A549 (cell line): ENCODE measurements around the gene LRIG1. TPM values are rescaled to one million over a fixed set of nuclear protein-coding genes. Genes with fewer than 3 reads are reported as not detected.

ENCODE experiments used
- ATAC-seq, 2 experiments: fragments of 200-7000 bp in 1 of 2; fragments of >200 bp in 1 of 2; cut with Nextera tagmentation in 1 of 2; cut with Tn5 transposase in 1 of 2; 3 replicates each; pipeline versions ENCODE4 v1.8.0 to v1.9.1; 2018 to 2020; ENCODE audit warnings: mild to moderate bottlenecking in 1 of 2, moderate library complexity in 1 of 2
- CTCF ChIA-PET: fragments of 300-600 bp; sonication (Branson Sonifier 250); formaldehyde crosslinking; extraction: SDS; loops from one replicate; lab custom pipeline; 2021; ENCODE audit warnings: antibody characterized with exemption, inconsistent platforms; lab: Yijun Ruan, JAX
- POLR2A ChIA-PET: fragments of 350-600 bp; formaldehyde crosslinking; extraction: SDS; loops from one replicate; lab custom pipeline; 2021; ENCODE audit warnings: antibody characterized with exemption, inconsistent platforms; lab: Yijun Ruan, JAX
- DNase-seq, 2 experiments: peaks; one replicate each; pipeline versions ENCODE4 v3.0.0 to v3.0.0-alpha.2; 2011 to 2016; ENCODE audit warnings: low read depth in 1 of 2, low spot score in 1 of 2
- FAIRE-seq: peaks from 2 replicates; lab custom pipeline; 2011; peaks lifted over from hg19 to GRCh38; lab: Jason Lieb, UNC
- H3K27ac ChIP-seq, 2 experiments: fragments of >200 bp; sonication (Bioruptor Twin); formaldehyde crosslinking; 3 replicates each; pipeline ENCODE4 v1.5.1; 2016 to 2017
- H3K4me1 ChIP-seq: fragments of >200 bp; sonication (Bioruptor Twin); formaldehyde crosslinking; 3 replicates; pipeline ENCODE4 v1.6.1; 2016
- H3K4me2 ChIP-seq: fragments of >200 bp; sonication (Bioruptor Twin); formaldehyde crosslinking; 3 replicates; pipeline ENCODE4 v1.6.1; 2016
- H3K4me3 ChIP-seq: fragments of >200 bp; sonication (Bioruptor Twin); formaldehyde crosslinking; 3 replicates; pipeline ENCODE4 v1.5.1; 2016
- H3K9me3 ChIP-seq: fragments of >200 bp; sonication (Bioruptor Twin); formaldehyde crosslinking; 3 replicates; pipeline ENCODE4 v1.6.1; 2016
- BHLHE40 ChIP-seq: IDR thresholded peaks from 2 replicates; pipeline ENCODE4 v1.6.1; 2012; ENCODE audit warnings: low read depth, low read length, inconsistent platforms
- CBX2 ChIP-seq: fragments of 200-600 bp; sonication (generic); IDR thresholded peaks from 2 replicates; pipeline ENCODE4 v1.6.1; 2016; ENCODE audit warnings: low read depth, mild to moderate bottlenecking, borderline replicate concordance
- CEBPB ChIP-seq, 2 experiments: fragments of >200 bp in 1 of 2; sonication (Bioruptor Twin) in 1 of 2; formaldehyde crosslinking in 1 of 2; IDR thresholded peaks; 2 replicates each; pipeline ENCODE4 v1.6.1; 2012 to 2016
- CHD2 ChIP-seq: fragments of 150-350 bp; IDR thresholded peaks from 2 replicates; pipeline ENCODE4 v1.6.1; 2014; ENCODE audit warnings: low read length; ENCODE audit not compliant: partially characterized antibody
- HOXB13 ChIP-seq: fragments of 250-450 bp; sonication (Bioruptor Pico); IDR thresholded peaks from 2 replicates; pipeline ENCODE4 v1.5.0; 2020; ENCODE audit warnings: low read depth, mild to moderate bottlenecking, moderate library complexity
- HOXB5 ChIP-seq: fragments of 250-450 bp; sonication (Bioruptor Pico); IDR thresholded peaks from 2 replicates; pipeline ENCODE4 v1.5.0; 2020; ENCODE audit warnings: mild to moderate bottlenecking, moderate library complexity
- MAZ ChIP-seq: fragments of 150-350 bp; IDR thresholded peaks from 2 replicates; pipeline ENCODE4 v1.6.1; 2014; ENCODE audit warnings: antibody characterized with exemption, low read depth, low read length, borderline replicate concordance
- POLR2A ChIP-seq: IDR thresholded peaks from 2 replicates; pipeline ENCODE4 v1.6.1; 2012; ENCODE audit warnings: mild to moderate bottlenecking, low read length
- POLR2AphosphoS2 ChIP-seq: conservative IDR thresholded peaks from 2 replicates; pipeline ENCODE4 v1.6.1; 2012; ENCODE audit warnings: low read length, improper control_type of control experiment, inconsistent platforms
- RAD21 ChIP-seq, 2 experiments: fragments of >200 bp in 1 of 2; sonication (Bioruptor Twin) in 1 of 2; formaldehyde crosslinking in 1 of 2; IDR thresholded peaks in 1 of 2; conservative IDR thresholded peaks in 1 of 2; 2 replicates in 1 of 2; 3 replicates in 1 of 2; pipeline ENCODE4 v1.6.1; 2012 to 2018; ENCODE audit warnings: inconsistent platforms in 1 of 2
- RFX5 ChIP-seq: fragments of 450-650 bp; IDR thresholded peaks from 2 replicates; pipeline ENCODE4 v1.7.1; 2014; ENCODE audit warnings: antibody characterized with exemption, mild to moderate bottlenecking, moderate library complexity
- RNF2 ChIP-seq: fragments of 200-600 bp; sonication (generic); IDR thresholded peaks from 2 replicates; pipeline ENCODE4 v1.6.1; 2016; ENCODE audit warnings: low read depth, mild to moderate bottlenecking, antibody characterized with exemption, moderate library complexity, borderline replicate concordance
- ZC3H11A ChIP-seq: fragments of 450-650 bp; IDR thresholded peaks from 2 replicates; pipeline ENCODE4 v1.6.1; 2014; ENCODE audit warnings: antibody characterized with exemption, mild to moderate bottlenecking
- ZFP36 ChIP-seq: fragments of 450-650 bp; IDR thresholded peaks from 2 replicates; pipeline ENCODE4 v1.6.1; 2014; ENCODE audit warnings: borderline replicate concordance; ENCODE audit not compliant: partially characterized antibody
- WGBS: methylation state at CpG from one replicate; pipeline ENCODE4 v1.1.6; 2017; ENCODE audit errors: missing lambda C conversion rate; 5-methylcytosine and 5-hydroxymethylcytosine counted together
- polyA plus RNA-seq, 4 experiments: library from polyadenylated mRNA; depleted of rRNA in 3 of 4; stranded (reverse); fragments of >200 nt; fragmentation: RNase III in 1 of 4; extraction: RNeasy Plus Mini Kit Qiagen cat#74134 plus additional on column Dnase treatment in 1 of 4; gene quantifications; 2 replicates in 3 of 4; 3 replicates in 1 of 4; pipeline ENCODE4 v1.2.3, GENCODE V29; 2011 to 2017
- TF ChIP-seq, protein P1 (sequence below): IDR thresholded peaks from 2 replicates; pipeline ENCODE4 v1.6.1; 2012
- TF ChIP-seq, protein P2 (sequence below): fragments of >200 bp; sonication (Bioruptor Twin); formaldehyde crosslinking; IDR thresholded peaks from 3 replicates; pipeline ENCODE4 v1.6.1; 2016
- TF ChIP-seq, protein P3 (sequence below): fragments of 250-450 bp; sonication (Bioruptor Pico); IDR thresholded peaks from 2 replicates; pipeline ENCODE4 v1.5.0; 2021; ENCODE audit warnings: mild to moderate bottlenecking, moderate library complexity, borderline replicate concordance
- TF ChIP-seq, protein P4 (sequence below): fragments of 200-600 bp; sonication (generic); IDR thresholded peaks from 2 replicates; pipeline ENCODE4 v1.6.1; 2016; ENCODE audit warnings: antibody characterized with exemption, mild to moderate bottlenecking, moderate library complexity

LRIG1 gene
- polyA plus RNA-seq, 2 of the 4 experiments (the other 2 are of a cell fraction) = 1.8 to 6.2 TPM

DNA sequence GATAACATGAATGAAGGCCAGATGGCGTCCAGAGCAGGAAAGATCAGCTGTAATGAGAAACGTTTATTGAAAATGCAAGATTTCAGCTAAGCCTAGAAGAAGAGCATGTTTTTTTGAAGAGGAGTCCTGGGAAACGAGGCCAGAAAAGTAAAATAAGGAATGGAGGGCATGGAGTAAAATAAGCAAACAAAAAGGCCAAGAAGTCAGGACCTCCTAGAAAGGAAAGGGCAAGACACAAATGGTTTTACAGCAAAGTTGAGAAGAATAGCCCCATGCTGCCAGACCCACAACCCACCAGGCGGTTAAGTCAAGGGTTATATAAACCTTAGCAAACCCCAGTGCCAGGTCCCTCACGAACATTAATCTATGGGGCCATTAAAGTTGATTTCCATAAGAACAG, 30.5 kb downstream of the LRIG1 start:
- Histone ChIP-seq H3K4me2 (no peak overlapping the region), H3K9me3 (no peaks in the 10 kb centered on the region), H3K27ac (no peak overlapping the region), H3K4me1 (peaks cover 17% of the 10 kb centered on the region), H3K4me3 (no peak overlapping the region)
- ChIA-PET POLR2A (no interaction called here), CTCF (interaction anchor here (0.6 to 0.7 kb wide), 2 partner anchors 82 to 193 kb away, joined by 3 to 6 read pairs; no protein-coding TSS in a partner anchor)
- FAIRE-seq (no peak), ATAC-seq (no peak), DNase-seq (no peak)
- 85% methylated on average over 5 of the region's 5 CpGs for WGBS
- TF ChIP-seq RFX5 (no peak), CHD2 (no peak), ZFP36 (no peak), BHLHE40 (no peak), MAZ (no peak), ZC3H11A (no peak), RNF2 (no peak), HOXB13 (CRISPR knock-in tag) (no peak), CBX2 (no peak)
- TF ChIP-seq, protein P1, sequence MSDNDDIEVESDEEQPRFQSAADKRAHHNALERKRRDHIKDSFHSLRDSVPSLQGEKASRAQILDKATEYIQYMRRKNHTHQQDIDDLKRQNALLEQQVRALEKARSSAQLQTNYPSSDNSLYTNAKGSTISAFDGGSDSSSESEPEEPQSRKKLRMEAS = no peak

DNA sequence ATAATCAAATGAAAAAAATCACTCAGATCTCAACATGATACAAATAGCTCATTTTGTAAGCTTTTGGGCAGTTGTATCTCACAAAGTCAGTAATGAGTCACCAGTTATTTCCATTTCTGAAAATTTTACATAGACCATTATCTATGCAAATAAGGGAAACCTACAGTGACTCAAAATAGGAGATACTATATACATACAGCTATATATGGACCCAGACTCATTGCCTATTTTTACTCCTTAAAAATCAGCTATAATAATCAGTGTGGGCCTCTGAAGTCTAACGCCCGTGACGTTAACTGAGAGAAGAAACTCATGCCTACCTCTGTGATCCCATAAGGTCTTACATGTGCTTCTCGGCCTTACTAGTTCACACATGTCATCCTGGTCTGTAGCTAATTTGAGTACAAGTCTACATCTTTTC, 31.6 kb downstream of the LRIG1 start:
- ChIA-PET POLR2A (no interaction called here), CTCF (no interaction called here)
- no peaks in the 10 kb centered on the region for H3K9me3 ChIP-seq
- TF ChIP-seq, protein P2, sequence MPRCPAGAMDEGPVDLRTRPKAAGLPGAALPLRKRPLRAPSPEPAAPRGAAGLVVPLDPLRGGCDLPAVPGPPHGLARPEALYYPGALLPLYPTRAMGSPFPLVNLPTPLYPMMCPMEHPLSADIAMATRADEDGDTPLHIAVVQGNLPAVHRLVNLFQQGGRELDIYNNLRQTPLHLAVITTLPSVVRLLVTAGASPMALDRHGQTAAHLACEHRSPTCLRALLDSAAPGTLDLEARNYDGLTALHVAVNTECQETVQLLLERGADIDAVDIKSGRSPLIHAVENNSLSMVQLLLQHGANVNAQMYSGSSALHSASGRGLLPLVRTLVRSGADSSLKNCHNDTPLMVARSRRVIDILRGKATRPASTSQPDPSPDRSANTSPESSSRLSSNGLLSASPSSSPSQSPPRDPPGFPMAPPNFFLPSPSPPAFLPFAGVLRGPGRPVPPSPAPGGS = no peak
- TF ChIP-seq HOXB5 (CRISPR knock-in tag) = no peak
- TF ChIP-seq, protein P3, sequence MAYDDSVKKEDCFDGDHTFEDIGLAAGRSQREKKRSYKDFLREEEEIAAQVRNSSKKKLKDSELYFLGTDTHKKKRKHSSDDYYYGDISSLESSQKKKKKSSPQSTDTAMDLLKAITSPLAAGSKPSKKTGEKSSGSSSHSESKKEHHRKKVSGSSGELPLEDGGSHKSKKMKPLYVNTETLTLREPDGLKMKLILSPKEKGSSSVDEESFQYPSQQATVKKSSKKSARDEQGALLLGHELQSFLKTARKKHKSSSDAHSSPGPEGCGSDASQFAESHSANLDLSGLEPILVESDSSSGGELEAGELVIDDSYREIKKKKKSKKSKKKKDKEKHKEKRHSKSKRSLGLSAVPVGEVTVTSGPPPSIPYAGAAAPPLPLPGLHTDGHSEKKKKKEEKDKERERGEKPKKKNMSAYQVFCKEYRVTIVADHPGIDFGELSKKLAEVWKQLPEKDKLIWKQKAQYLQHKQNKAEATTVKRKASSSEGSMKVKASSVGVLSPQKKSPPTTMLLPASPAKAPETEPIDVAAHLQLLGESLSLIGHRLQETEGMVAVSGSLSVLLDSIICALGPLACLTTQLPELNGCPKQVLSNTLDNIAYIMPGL (CRISPR knock-in tag) = no peak
- no peak for TF ChIP-seq POLR2A
- no peak for TF ChIP-seq ZFP36
- no peak for TF ChIP-seq RAD21 (conservative IDR thresholded peaks at IDR 0.05 in 1 of 2, IDR thresholded peaks at IDR 0.05 in 1 of 2)
- TF ChIP-seq POLR2AphosphoS2 = no peak
- TF ChIP-seq, protein P4, sequence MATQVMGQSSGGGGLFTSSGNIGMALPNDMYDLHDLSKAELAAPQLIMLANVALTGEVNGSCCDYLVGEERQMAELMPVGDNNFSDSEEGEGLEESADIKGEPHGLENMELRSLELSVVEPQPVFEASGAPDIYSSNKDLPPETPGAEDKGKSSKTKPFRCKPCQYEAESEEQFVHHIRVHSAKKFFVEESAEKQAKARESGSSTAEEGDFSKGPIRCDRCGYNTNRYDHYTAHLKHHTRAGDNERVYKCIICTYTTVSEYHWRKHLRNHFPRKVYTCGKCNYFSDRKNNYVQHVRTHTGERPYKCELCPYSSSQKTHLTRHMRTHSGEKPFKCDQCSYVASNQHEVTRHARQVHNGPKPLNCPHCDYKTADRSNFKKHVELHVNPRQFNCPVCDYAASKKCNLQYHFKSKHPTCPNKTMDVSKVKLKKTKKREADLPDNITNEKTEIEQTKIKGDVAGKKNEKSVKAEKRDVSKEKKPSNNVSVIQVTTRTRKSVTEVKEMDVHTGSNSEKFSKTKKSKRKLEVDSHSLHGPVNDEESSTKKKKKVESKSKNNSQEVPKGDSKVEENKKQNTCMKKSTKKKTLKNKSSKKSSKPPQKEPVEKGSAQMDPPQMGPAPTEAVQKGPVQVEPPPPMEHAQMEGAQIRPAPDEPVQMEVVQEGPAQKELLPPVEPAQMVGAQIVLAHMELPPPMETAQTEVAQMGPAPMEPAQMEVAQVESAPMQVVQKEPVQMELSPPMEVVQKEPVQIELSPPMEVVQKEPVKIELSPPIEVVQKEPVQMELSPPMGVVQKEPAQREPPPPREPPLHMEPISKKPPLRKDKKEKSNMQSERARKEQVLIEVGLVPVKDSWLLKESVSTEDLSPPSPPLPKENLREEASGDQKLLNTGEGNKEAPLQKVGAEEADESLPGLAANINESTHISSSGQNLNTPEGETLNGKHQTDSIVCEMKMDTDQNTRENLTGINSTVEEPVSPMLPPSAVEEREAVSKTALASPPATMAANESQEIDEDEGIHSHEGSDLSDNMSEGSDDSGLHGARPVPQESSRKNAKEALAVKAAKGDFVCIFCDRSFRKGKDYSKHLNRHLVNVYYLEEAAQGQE = no peak
- TF ChIP-seq CEBPB (IDR thresholded peaks at IDR 0.05) = no peak
- TF ChIP-seq, protein P1 = no peak
- H3K27ac ChIP-seq = no peak overlapping the region
- H3K4me2 ChIP-seq = no peak overlapping the region
- no peak overlapping the region for H3K4me3 ChIP-seq
- DNase-seq = no peak
- no peak for FAIRE-seq
- 86% methylated on average over 4 of the region's 4 CpGs for WGBS
- ATAC-seq = no peak
- H3K4me1 ChIP-seq = peaks cover 13% of the 10 kb centered on the region
